T-helper 17 cell (primary cell): ENCODE results near the gene SLAMF1. TPM values are rescaled to one million over a fixed set of nuclear protein-coding genes. Genes with fewer than 3 reads are reported as not detected.
A peak's percentile ranks its signal among the peaks of the same experiment; 100 is the strongest.

Experiments
- ATAC-seq: fragments of 150-1000 bp; cut with Tn5 transposase; 2 replicates; pipeline ENCODE4 v1.10.0; 2021; ENCODE audit warnings: mild to moderate bottlenecking, moderate library complexity
- DNase-seq, 3 donors: peaks; one replicate each; pipeline versions ENCODE4 v3.0.0 to v3.0.0-alpha.2; 2020 to 2021
- H3K9me3 ChIP-seq: one replicate; pipeline ENCODE4 v1.7.0; 2013; ENCODE audit warnings: low read length, mild to moderate bottlenecking; ENCODE audit not compliant: control insufficient read depth, poor library complexity, severe bottlenecking
- H3K27ac Mint-ChIP-seq: one replicate; pipeline ENCODE4 v1.8.0; 2022; ENCODE audit warnings: mild to moderate bottlenecking, moderate library complexity, mixed read lengths
- H3K27me3 Mint-ChIP-seq: one replicate; pipeline ENCODE4 v1.8.0; 2022; ENCODE audit warnings: mixed read lengths
- H3K36me3 Mint-ChIP-seq: one replicate; pipeline ENCODE4 v1.8.0; 2022; ENCODE audit warnings: low read depth, mixed read lengths
- H3K4me1 Mint-ChIP-seq: one replicate; pipeline ENCODE4 v1.8.0; 2022; ENCODE audit warnings: mild to moderate bottlenecking, mixed read lengths
- H3K4me3 Mint-ChIP-seq: one replicate; pipeline ENCODE4 v1.8.0; 2022; ENCODE audit warnings: mild to moderate bottlenecking, moderate library complexity, mixed read lengths
- total RNA-seq, 4 donors: library from RNA in 2 of 4; stranded (reverse) in 2 of 4; gene quantifications; one replicate each; pipeline ENCODE4 v1.2.3 and lab custom pipeline; 2022 to 2026

The SLAMF1 gene
- total RNA-seq, 2 donors from 2014 or later: 67.8 to 70.6 TPM

GRCh38 chr1:160641323-160642280 lies 5.2 kb downstream of the SLAMF1 start:
- no peaks in the 10 kb centered on the region for H3K27me3 Mint-ChIP-seq
- ATAC-seq: peak; percentile 21
- H3K27ac Mint-ChIP-seq: peak overlapping the region; percentile 99

DNA sequence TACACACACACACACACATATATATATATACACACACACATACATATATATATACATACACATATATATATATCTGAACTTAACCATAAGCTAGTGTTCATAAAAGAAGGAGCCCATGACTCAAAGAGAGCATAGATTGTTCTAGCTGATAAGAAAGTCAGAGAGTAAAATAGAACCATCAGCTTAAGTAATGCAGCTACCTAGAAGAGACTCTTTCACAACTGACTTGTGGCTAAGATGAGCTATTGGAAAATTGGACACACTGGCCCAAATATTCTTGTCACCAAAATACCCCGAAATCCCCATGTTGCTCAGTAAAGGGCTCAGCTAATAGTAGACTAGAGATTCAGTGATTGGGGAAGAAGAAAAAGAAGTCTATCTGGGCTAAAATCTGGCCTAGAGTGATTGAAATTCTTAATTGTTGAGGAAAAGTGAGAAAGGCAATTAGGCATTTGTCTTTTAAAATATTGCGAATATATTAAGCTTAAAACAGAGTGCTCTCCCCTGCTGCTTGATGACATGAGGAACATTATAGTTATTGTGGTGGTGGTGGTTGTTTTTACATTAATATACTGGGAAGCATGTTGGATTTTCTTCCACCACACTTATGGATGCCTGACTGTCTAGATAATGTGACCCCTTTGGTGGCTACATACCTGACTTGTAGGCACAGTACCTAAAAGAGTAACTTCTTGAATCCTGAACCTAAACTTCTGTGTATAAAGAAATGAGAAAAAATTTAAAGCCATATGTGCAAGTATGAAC lies 6.3 kb downstream of the SLAMF1 start:
- Mint-ChIP-seq H3K27me3 (no peaks in the 10 kb centered on the region), H3K36me3 (peaks cover 24% of the 10 kb centered on the region), H3K27ac (peak overlapping the region; percentile 99), H3K4me3 (peak overlapping the region; percentile 83), H3K4me1 (peaks cover 79% of the 10 kb centered on the region)
- ATAC-seq (peak; percentile 56), DNase-seq (no peak)
- H3K9me3 ChIP-seq: peaks cover 12% of the 10 kb centered on the region

More at GRCh38 chr1:160641323-160642280, 5.2 kb downstream of the SLAMF1 start:
- DNase-seq: peak in 1 of 3 donors; percentile 19
- peaks cover 15% of the 10 kb centered on the region for H3K9me3 ChIP-seq
- Mint-ChIP-seq H3K36me3 (peaks cover 27% of the 10 kb centered on the region), H3K4me1 (peaks cover 79% of the 10 kb centered on the region), H3K4me3 (peak overlapping the region; percentile 99)

DNA sequence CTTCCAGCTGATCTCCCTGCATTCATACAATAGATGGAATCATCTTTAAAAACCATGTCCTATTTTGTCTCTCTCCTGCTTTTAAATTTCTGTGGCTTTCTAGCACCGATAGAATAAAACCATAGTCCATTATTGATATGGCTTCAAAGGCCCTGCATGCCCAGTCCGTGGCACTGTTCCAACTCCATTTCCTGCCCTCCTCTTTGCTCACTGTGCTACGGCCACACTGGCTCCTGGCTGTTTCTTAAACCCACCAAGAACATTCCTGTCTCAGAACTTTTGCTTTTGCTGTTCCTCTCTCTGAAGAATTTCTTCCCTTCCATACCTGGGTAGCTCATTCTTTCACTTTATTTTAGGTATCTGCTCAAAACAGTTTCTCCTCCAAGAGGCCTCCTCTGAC lies 7.2 kb downstream of the SLAMF1 start:
- H3K27me3 Mint-ChIP-seq: no peaks in the 10 kb centered on the region
- peaks cover 81% of the 10 kb centered on the region for H3K4me1 Mint-ChIP-seq
- peak overlapping the region; percentile 99 for H3K27ac Mint-ChIP-seq
- H3K36me3 Mint-ChIP-seq: peaks cover 18% of the 10 kb centered on the region
- no peak for DNase-seq
- ATAC-seq: no peak
- H3K4me3 Mint-ChIP-seq: peak overlapping the region; percentile 92
- peaks cover 9% of the 10 kb centered on the region for H3K9me3 ChIP-seq

DNA sequence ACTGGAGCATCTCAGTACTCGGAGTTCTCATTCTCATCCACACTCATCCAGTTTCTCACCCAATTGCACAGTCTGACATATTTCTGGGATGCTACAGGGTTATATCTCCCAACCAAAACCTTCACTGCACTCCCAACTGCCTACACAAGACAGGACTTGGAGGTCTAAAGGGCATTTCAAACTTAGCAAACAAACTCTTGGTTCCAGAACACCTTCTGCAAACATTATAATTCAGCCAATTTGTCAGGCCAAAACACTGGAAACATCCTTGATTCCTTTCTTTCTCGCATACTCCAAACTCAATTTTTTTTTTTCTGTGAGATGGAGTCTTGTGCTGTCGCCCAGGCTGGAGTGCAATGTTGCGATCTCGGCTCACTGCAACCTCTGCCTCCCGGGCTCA lies 7.9 kb downstream of the SLAMF1 start:
- Mint-ChIP-seq H3K4me3 (peak overlapping the region; percentile 92), H3K27ac (peak overlapping the region; percentile 99), H3K4me1 (peaks cover 81% of the 10 kb centered on the region), H3K36me3 (peaks cover 18% of the 10 kb centered on the region), H3K27me3 (no peaks in the 10 kb centered on the region)
- H3K9me3 ChIP-seq: peaks cover 5% of the 10 kb centered on the region
- no peak for ATAC-seq
- DNase-seq: no peak

DNA sequence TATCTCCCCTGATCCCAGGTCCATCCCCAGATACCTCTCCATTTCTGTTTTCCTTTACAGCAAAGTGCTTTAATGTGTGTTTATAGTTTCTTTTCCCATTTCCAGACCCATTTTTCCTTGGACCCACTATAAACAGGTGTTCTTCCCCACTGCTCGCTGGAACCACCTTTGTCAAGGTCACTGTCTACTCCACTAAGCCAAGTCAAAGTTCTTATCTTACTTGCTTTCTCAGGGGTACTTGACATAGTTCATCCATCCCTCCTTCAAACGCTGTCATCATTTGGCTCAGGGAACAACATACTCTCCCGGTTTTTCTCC lies 8.3 kb downstream of the SLAMF1 start:
- peak; percentile 26 for ATAC-seq
- no peak for DNase-seq
- Mint-ChIP-seq H3K27me3 (no peaks in the 10 kb centered on the region), H3K27ac (peak overlapping the region; percentile 99), H3K4me1 (peaks cover 83% of the 10 kb centered on the region), H3K4me3 (peak overlapping the region; percentile 92), H3K36me3 (peaks cover 18% of the 10 kb centered on the region)
- H3K9me3 ChIP-seq: peaks cover 5% of the 10 kb centered on the region

DNA sequence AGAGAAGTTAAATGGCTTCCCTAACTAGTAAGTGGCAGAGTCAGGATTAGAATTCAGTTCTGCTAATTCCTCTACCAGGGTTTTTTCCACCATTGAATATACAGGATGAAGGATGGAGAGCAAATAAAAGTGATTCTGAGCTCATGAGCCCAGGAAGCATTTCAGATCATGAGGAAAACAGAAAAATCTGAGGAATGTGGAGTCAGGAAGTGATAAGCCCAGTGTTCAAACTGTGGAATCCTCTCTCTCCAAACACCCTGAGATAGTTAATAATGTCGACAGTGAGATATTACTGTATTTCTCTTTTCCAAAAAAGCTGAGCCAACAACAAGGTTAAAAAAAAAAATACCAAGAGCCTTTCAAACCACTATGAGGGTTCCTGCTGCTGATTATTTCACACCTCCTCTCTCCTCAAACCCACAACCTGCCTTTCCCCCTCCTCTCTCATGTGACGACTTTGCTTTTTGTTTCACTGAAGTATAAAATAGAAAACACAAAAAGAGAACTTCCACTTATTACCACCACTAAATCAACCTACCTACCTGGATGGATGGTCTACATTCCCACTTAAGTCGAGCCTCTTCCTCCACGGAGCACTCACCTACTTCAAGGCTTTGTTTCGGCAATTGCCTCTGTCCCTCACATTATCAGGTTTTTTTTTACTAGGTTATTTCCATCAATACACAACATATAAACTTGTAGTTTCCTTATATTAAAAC lies 8.9 kb downstream of the SLAMF1 start:
- H3K9me3 ChIP-seq: peaks cover 5% of the 10 kb centered on the region
- peak overlapping the region; percentile 92 for H3K4me3 Mint-ChIP-seq
- peaks cover 81% of the 10 kb centered on the region for H3K4me1 Mint-ChIP-seq
- peak overlapping the region; percentile 99 for H3K27ac Mint-ChIP-seq
- H3K27me3 Mint-ChIP-seq: no peaks in the 10 kb centered on the region
- DNase-seq (no peak), ATAC-seq (peak; percentile 82)
- H3K36me3 Mint-ChIP-seq: peaks cover 18% of the 10 kb centered on the region

- ATAC-seq (no peak), DNase-seq (no peak)
- peaks cover 18% of the 10 kb centered on the region for H3K36me3 Mint-ChIP-seq
- peak overlapping the region; percentile 99 for H3K27ac Mint-ChIP-seq
- H3K4me1 Mint-ChIP-seq: peaks cover 76% of the 10 kb centered on the region
- peak overlapping the region; percentile 63 for H3K4me3 Mint-ChIP-seq
- H3K27me3 Mint-ChIP-seq: no peaks in the 10 kb centered on the region
- no peaks in the 10 kb centered on the region for H3K9me3 ChIP-seq
Observed at GRCh38 chr1:160637065-160637464, 9.8 kb downstream of the SLAMF1 start.

DNA sequence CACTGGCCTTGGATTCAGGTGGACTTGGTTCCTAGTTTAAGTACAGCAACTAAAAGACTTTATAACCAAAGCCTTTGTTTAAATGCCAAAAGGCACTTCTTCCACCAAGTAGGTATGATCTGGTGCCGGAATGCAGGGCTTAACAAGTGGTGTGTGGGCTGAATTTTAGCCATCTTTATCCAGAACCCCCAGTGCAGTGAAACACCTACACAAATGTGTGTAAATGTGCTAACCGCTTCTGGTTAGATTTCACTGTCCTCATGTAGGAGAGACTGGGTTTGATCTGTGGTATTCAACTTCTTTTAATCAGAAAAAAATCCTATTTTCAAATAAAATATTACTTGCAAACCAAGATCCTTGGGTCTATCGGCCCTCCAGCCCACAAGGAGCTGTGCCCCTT lies 10.3 kb downstream of the SLAMF1 start:
- peaks cover 18% of the 10 kb centered on the region for H3K36me3 Mint-ChIP-seq
- ATAC-seq: no peak
- H3K4me3 Mint-ChIP-seq: peak overlapping the region; percentile 33

DNA sequence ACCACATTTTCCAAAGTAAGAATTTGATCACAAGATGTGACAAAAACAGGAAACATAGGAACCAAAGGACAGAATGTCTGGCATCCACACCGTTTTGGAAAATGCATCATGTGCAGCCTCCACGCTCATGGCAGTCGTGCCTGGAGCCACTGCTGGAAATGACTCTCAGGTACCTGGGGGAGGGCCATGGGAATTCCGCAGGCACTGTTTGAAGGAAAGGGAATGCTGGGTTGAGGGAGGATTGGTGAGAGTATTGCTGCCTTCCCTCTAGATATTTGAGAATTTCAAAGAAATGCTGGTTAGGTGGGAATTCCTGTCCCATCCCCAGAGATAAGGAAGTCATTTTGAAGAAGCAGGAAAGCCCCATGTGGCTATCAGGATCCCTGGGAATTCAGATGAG lies 10.8 kb downstream of the SLAMF1 start:
- Mint-ChIP-seq H3K4me1 (peaks cover 77% of the 10 kb centered on the region), H3K27me3 (no peaks in the 10 kb centered on the region), H3K4me3 (peak overlapping the region; percentile 33), H3K27ac (peak overlapping the region; percentile 99), H3K36me3 (peaks cover 18% of the 10 kb centered on the region)
- no peaks in the 10 kb centered on the region for H3K9me3 ChIP-seq
- DNase-seq (no peak), ATAC-seq (no peak)

More for the DNA sequence above, 10.3 kb downstream of the SLAMF1 start:
- peak overlapping the region; percentile 99 for H3K27ac Mint-ChIP-seq
- DNase-seq: no peak
- no peaks in the 10 kb centered on the region for H3K27me3 Mint-ChIP-seq
- no peaks in the 10 kb centered on the region for H3K9me3 ChIP-seq
- H3K4me1 Mint-ChIP-seq: peaks cover 76% of the 10 kb centered on the region

- H3K9me3 ChIP-seq: no peaks in the 10 kb centered on the region
- Mint-ChIP-seq H3K36me3 (peaks cover 16% of the 10 kb centered on the region), H3K4me3 (peak overlapping the region; percentile 28), H3K27ac (peak overlapping the region; percentile 99), H3K4me1 (peaks cover 78% of the 10 kb centered on the region), H3K27me3 (no peaks in the 10 kb centered on the region)
- no peak for DNase-seq
- no peak for ATAC-seq
Observed at GRCh38 chr1:160634543-160635491, 12.0 kb downstream of the SLAMF1 start.

DNA sequence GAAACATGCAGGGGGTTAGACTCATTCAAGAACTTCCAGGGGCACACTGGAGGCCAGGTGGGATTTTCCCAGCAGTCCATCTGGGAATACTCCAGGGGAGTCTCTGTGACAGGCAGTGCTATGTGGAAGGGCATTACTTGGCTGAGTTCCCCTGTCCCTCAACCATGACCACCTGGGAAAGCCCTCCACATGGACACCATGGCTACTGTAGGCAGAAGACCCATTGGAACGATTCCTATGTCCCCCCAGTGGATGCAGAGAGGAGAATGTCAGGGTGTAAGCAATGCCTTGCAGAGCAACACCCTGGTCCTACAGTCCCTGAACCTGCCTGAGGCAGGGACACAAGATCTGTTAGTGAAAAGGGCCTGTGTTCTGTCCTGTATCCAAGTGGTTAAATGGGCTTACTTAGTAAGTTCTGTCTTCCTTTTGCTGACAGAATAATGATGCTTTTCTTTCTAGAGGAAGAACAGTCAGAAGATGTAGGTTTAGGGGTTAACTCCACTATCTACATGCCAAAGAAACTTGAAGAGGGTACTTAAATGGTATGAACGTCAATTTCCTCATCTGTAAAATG lies 13.4 kb downstream of the SLAMF1 start:
- no peaks in the 10 kb centered on the region for H3K9me3 ChIP-seq
- Mint-ChIP-seq H3K4me3 (peak overlapping the region; percentile 73), H3K27ac (peak overlapping the region; percentile 99), H3K4me1 (peaks cover 75% of the 10 kb centered on the region), H3K36me3 (peaks cover 8% of the 10 kb centered on the region), H3K27me3 (no peaks in the 10 kb centered on the region)
- DNase-seq (no peak), ATAC-seq (no peak)
